Panc1 (cell line): Measurements from ENCODE around the gene GYG2. TPM values are rescaled to one million over a fixed set of nuclear protein-coding genes. Genes with fewer than 3 reads are reported as not detected.
"Not testable (repeated sequence)": the region's sequence is repeated elsewhere in the genome, so short reads cannot be mapped to it uniquely, and the experiment has no call there.

Experiments
- ATAC-seq: fragments of 200-7000 bp; cut with Tn5 transposase; 2 replicates; pipeline ENCODE4 v1.9.1; 2020; ENCODE audit warnings: mild to moderate bottlenecking, moderate library complexity
- BruUV-seq: library from RNA; stranded (reverse); fragments of 400-500 nt; replicated peaks from 2 replicates; lab custom pipeline; 2021; lab: Mats Ljungman, UMichigan
- CTCF ChIA-PET: fragments of 300-600 bp; sonication (Branson Sonifier 250); formaldehyde crosslinking; loops from one replicate; lab custom pipeline; 2022; ENCODE audit warnings: antibody characterized with exemption; lab: Charles Lee
- POLR2A ChIA-PET: fragments of 300-600 bp; sonication (Branson Sonifier 250); formaldehyde crosslinking; loops from one replicate; lab custom pipeline; 2022; ENCODE audit warnings: antibody characterized with exemption; lab: Charles Lee
- DNase-seq: peaks from one replicate; pipeline ENCODE4 v3.0.0-alpha.2; 2010; ENCODE audit warnings: low read depth, low spot score
- H3K27ac ChIP-seq: 2 replicates; pipeline ENCODE4 v1.5.1; 2011; ENCODE audit warnings: mild to moderate bottlenecking, low read length, inconsistent platforms
- H3K27me3 ChIP-seq: fragments of 200-500 bp; sonication (Bioruptor generic); 2 replicates; pipeline ENCODE4 v1.6.0; 2014; ENCODE audit warnings: low read length, inconsistent platforms; ENCODE audit not compliant: control insufficient read depth, insufficient read depth
- H3K36me3 ChIP-seq: fragments of 200-500 bp; sonication (Bioruptor generic); 2 replicates; pipeline ENCODE4 v1.5.1; 2014; ENCODE audit warnings: inconsistent platforms, mild to moderate bottlenecking, low read length, moderate library complexity; ENCODE audit not compliant: control insufficient read depth, insufficient read depth
- H3K4me1 ChIP-seq: 2 replicates; pipeline ENCODE4 v1.5.1; 2011; ENCODE audit warnings: inconsistent platforms, mild to moderate bottlenecking, low read length, moderate library complexity; ENCODE audit not compliant: control insufficient read depth, insufficient read depth
- H3K4me3 ChIP-seq, 2 experiments: 2 replicates each; pipeline ENCODE4 v1.5.1; 2011 to 2012; ENCODE audit warnings: low read depth in 2 of 2, low read length in 2 of 2, mild to moderate bottlenecking in 2 of 2, inconsistent platforms in 1 of 2, moderate library complexity in 1 of 2
- H3K9me3 ChIP-seq: fragments of 200-500 bp; sonication (Bioruptor generic); 2 replicates; pipeline ENCODE4 v1.5.1; 2014; ENCODE audit warnings: low read depth, mild to moderate bottlenecking, inconsistent platforms, low read length, moderate library complexity; ENCODE audit not compliant: control insufficient read depth, insufficient read depth
- POLR2AphosphoS5 ChIP-seq: IDR thresholded peaks from 2 replicates; pipeline ENCODE4 v1.6.1; 2012; ENCODE audit warnings: mild to moderate bottlenecking, low read depth, low read length, moderate library complexity
- SIN3A ChIP-seq: IDR thresholded peaks from 2 replicates; pipeline ENCODE4 v1.6.1; 2012; ENCODE audit warnings: low read depth, mild to moderate bottlenecking, low read length, moderate library complexity, borderline replicate concordance; ENCODE audit not compliant: insufficient read depth
- TCF7L2 ChIP-seq: IDR thresholded peaks from 2 replicates; pipeline ENCODE4 v1.6.1; 2011; ENCODE audit warnings: mild to moderate bottlenecking, low read depth, low read length, inconsistent platforms
- in situ Hi-C: cut with HindIII; loops from 2 replicates; pipeline ENCODE4 v1.10.0; 2016; ENCODE audit warnings: low sequenced_read_pairs, low pct_unique_long_range_greater_than_20kb
- intact Hi-C: fragments of 100-400 bp; cut with micrococcal nuclease; formaldehyde crosslinking; loops from one replicate; pipeline ENCODE4 v1.10.0; 2022; ENCODE audit not compliant: unreplicated experiment
- total RNA-seq: library from RNA; stranded (reverse); gene quantifications from one replicate; pipeline ENCODE4 v1.2.1, GENCODE V29; 2021; ENCODE audit not compliant: unreplicated experiment
- TF ChIP-seq, protein P1 (sequence below): fragments of 450-650 bp; IDR thresholded peaks from 2 replicates; pipeline ENCODE4 v1.5.1; 2017; ENCODE audit warnings: mild to moderate bottlenecking
- TF ChIP-seq, protein P2 (sequence below), 2 experiments: IDR thresholded peaks; 2 replicates each; pipeline ENCODE4 v1.6.1; 2011 to 2012; ENCODE audit warnings: low read depth in 2 of 2, control low read depth in 1 of 2, low read length in 1 of 2, mild to moderate bottlenecking in 1 of 2, moderate library complexity in 1 of 2; ENCODE audit not compliant: insufficient read depth in 1 of 2

Gene GYG2
- total RNA-seq, 1 experiment from 2014 or later = 0.85 TPM

DNA sequence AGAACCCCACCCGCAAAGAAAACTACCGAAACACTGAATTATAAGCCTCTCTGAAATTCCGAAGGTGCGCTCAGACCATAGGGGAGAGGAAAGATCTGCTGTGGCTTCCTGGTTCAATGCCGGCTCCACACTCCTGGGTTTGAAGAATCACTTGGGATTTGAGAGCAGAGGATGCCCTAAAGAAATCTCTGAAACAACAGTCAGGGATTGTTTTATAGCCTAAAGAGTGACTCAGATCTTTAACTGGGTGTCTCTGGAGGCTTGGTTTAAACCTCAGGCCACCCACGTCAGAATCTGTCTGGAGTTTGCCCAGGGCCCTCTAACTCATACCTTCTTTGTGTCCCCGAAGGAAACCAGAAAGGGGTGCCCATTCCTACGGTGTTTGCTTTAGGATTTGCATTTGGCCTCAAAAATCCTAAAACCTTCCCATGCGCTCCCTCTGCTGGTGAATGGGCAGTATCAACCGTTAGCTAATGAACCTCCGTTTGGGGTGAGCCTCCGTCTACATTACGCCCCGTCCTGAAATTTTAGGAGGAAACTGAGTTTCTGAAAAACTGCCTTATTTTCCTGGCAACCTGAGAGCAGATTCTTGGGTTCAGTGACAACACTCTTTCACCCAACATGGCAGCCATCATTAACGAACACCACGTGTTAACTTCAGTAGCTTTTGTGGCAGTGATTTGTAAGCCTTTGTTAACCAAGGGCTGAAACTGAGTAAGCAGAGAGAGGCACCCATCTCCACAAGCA is 16.4 kb upstream of the GYG2 start:
- in situ Hi-C loops, BruUV-seq, CTCF ChIA-PET, POLR2A ChIA-PET, H3K9me3 ChIP-seq, H3K27ac ChIP-seq, intact Hi-C loops, H3K4me1 ChIP-seq, H3K27me3 ChIP-seq, H3K36me3 ChIP-seq: not testable (repeated sequence)
- H3K4me3 ChIP-seq = peak overlapping the region in 1 of 2 experiments; percentile 36; a peak in 2 of 4 replicates
- DNase-seq (peak; percentile 50), ATAC-seq (peak; percentile 65; the same call in 1 of the 2 replicates)
- TF ChIP-seq, protein P1, sequence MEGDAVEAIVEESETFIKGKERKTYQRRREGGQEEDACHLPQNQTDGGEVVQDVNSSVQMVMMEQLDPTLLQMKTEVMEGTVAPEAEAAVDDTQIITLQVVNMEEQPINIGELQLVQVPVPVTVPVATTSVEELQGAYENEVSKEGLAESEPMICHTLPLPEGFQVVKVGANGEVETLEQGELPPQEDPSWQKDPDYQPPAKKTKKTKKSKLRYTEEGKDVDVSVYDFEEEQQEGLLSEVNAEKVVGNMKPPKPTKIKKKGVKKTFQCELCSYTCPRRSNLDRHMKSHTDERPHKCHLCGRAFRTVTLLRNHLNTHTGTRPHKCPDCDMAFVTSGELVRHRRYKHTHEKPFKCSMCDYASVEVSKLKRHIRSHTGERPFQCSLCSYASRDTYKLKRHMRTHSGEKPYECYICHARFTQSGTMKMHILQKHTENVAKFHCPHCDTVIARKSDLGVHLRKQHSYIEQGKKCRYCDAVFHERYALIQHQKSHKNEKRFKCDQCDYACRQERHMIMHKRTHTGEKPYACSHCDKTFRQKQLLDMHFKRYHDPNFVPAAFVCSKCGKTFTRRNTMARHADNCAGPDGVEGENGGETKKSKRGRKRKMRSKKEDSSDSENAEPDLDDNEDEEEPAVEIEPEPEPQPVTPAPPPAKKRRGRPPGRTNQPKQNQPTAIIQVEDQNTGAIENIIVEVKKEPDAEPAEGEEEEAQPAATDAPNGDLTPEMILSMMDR = peak; percentile 75

DNA sequence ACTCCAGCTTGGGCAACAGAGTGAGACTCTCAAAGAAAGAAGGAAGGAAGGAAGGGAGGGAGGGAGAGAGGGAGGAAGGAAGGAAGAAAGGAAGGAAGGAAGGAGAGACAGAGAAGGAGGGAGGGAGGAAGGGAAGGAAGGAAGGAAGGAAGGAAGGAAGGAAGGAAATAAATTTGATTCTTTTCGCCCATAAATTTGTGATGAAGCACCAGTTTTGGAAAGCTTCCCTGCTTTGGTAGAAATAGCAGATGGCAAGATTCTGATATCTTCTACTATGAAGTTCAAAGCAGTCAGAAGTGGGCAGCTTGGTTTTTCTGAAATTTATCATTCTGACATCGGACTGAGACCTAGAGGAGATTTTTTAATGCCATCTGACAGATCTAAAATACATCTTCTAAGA is 11.7 kb upstream of the GYG2 start:
- CTCF ChIA-PET = no interaction called here
- DNase-seq (no peak), ATAC-seq (no peak)
- H3K27ac ChIP-seq = no peak overlapping the region
- in situ Hi-C loops = no loop called here
- H3K27me3 ChIP-seq = no peaks in the 10 kb centered on the region; the same call in 1 of the 2 replicates
- no peak overlapping the region for H3K4me3 ChIP-seq
- no peaks in the 10 kb centered on the region for H3K36me3 ChIP-seq
- BruUV-seq = no TSS peak
- POLR2A ChIA-PET = interaction anchor here (0.6 kb wide), 1 partner anchor 37 kb away, joined by 3 read pairs; no protein-coding TSS in a partner anchor
- intact Hi-C loops = loop anchor here (5.0 kb wide), 1 partner anchor 175 kb away; no protein-coding TSS in a partner anchor
- H3K4me1 ChIP-seq = no peaks in the 10 kb centered on the region
- no peak for TF ChIP-seq SIN3A
- TF ChIP-seq, protein P1 = no peak
- TF ChIP-seq POLR2AphosphoS5 = no peak
- TF ChIP-seq, protein P2, sequence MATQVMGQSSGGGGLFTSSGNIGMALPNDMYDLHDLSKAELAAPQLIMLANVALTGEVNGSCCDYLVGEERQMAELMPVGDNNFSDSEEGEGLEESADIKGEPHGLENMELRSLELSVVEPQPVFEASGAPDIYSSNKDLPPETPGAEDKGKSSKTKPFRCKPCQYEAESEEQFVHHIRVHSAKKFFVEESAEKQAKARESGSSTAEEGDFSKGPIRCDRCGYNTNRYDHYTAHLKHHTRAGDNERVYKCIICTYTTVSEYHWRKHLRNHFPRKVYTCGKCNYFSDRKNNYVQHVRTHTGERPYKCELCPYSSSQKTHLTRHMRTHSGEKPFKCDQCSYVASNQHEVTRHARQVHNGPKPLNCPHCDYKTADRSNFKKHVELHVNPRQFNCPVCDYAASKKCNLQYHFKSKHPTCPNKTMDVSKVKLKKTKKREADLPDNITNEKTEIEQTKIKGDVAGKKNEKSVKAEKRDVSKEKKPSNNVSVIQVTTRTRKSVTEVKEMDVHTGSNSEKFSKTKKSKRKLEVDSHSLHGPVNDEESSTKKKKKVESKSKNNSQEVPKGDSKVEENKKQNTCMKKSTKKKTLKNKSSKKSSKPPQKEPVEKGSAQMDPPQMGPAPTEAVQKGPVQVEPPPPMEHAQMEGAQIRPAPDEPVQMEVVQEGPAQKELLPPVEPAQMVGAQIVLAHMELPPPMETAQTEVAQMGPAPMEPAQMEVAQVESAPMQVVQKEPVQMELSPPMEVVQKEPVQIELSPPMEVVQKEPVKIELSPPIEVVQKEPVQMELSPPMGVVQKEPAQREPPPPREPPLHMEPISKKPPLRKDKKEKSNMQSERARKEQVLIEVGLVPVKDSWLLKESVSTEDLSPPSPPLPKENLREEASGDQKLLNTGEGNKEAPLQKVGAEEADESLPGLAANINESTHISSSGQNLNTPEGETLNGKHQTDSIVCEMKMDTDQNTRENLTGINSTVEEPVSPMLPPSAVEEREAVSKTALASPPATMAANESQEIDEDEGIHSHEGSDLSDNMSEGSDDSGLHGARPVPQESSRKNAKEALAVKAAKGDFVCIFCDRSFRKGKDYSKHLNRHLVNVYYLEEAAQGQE (IDR thresholded peaks at IDR 0.05; ENCODE audit: insufficient read depth in 1 of 2, low read depth in 2 of 2, low read length in 1 of 2) = no peak
- no peak for TF ChIP-seq TCF7L2
- H3K9me3 ChIP-seq = no peaks in the 10 kb centered on the region
